ENCODE results near the gene DMAC2. TPM values are rescaled to one million over a fixed set of nuclear protein-coding genes. Genes with fewer than 3 reads are reported as not detected.

The DMAC2 gene
- total RNA-seq, 2 experiments from 2014 or later, result 47.6 to 51.5 TPM

- CTCF ChIA-PET, result no interaction called here
- ATAC-seq, result no peak
- no peak for TF ChIP-seq CTCF (IDR thresholded peaks at IDR 0.05)
These were observed 32.4 kb downstream of the DMAC2 start for GRCh38 chr19:41407271-41407670.

GRCh38 chr19:41405776-41406175 lies 33.9 kb downstream of the DMAC2 start:
- H3K36me3 Mint-ChIP-seq (ENCODE audit: low read depth), result peaks cover 5% of the 10 kb centered on the region
- DNase-seq (no peak), ATAC-seq (no peak)
- no peaks in the 10 kb centered on the region for H3K27me3 Mint-ChIP-seq
- ChIA-PET CTCF (interaction anchor here (0.8 to 0.9 kb wide), 2 partner anchors 23 to 44 kb away, joined by 3 read pairs; no protein-coding TSS in a partner anchor), POLR2A (interaction anchor here (1.0 kb wide), 1 partner anchor 9 kb away, joined by 4 read pairs; no protein-coding TSS in a partner anchor)
- H3K27ac Mint-ChIP-seq, result no peak overlapping the region
- H3K4me1 Mint-ChIP-seq (ENCODE audit: low read depth), result peaks cover 20% of the 10 kb centered on the region
- no peak overlapping the region for H3K4me3 Mint-ChIP-seq
- intact Hi-C loops (cut with micrococcal nuclease), result no loop called here
- no peaks in the 10 kb centered on the region for H3K9me3 Mint-ChIP-seq
- no peak for TF ChIP-seq CTCF (IDR thresholded peaks at IDR 0.05)

More at GRCh38 chr19:41407271-41407670, 32.4 kb downstream of the DMAC2 start:
- Mint-ChIP-seq H3K27ac (no peak overlapping the region), H3K27me3 (no peaks in the 10 kb centered on the region), H3K4me3 (no peak overlapping the region), H3K36me3 (ENCODE audit: low read depth) (peaks cover 2% of the 10 kb centered on the region), H3K4me1 (ENCODE audit: low read depth) (peaks cover 12% of the 10 kb centered on the region), H3K9me3 (no peaks in the 10 kb centered on the region)
- intact Hi-C loops (cut with micrococcal nuclease), result no loop called here
- POLR2A ChIA-PET, result interaction anchor here (1.3 kb wide), 1 partner anchor 12 kb away, joined by 3 read pairs; no protein-coding TSS in a partner anchor
- no peak for DNase-seq

- Mint-ChIP-seq H3K9me3 (no peaks in the 10 kb centered on the region), H3K27ac (no peak overlapping the region), H3K27me3 (no peaks in the 10 kb centered on the region), H3K4me3 (no peak overlapping the region), H3K36me3 (ENCODE audit: low read depth) (peaks cover 5% of the 10 kb centered on the region), H3K4me1 (ENCODE audit: low read depth) (peaks cover 25% of the 10 kb centered on the region)
- TF ChIP-seq CTCF (IDR thresholded peaks at IDR 0.05), result no peak
- DNase-seq (no peak), ATAC-seq (no peak)
- POLR2A ChIA-PET, result interaction anchor here (0.9 to 1.2 kb wide), 4 partner anchors 9 to 711 kb away, joined by 3 to 4 read pairs (median 3); no protein-coding TSS in a partner anchor
- CTCF ChIA-PET, result interaction anchor here (1.1 kb wide), 1 partner anchor 46 kb away, joined by 3 read pairs; no protein-coding TSS in a partner anchor
- intact Hi-C loops (cut with micrococcal nuclease), result no loop called here
These were observed 36.3 kb downstream of the DMAC2 start for GRCh38 chr19:41403181-41403970.

- intact Hi-C loops (cut with micrococcal nuclease), result no loop called here
These were observed 37.7 kb downstream of the DMAC2 start for GRCh38 chr19:41402010-41402409.

More at GRCh38 chr19:41402010-41402409, 37.7 kb downstream of the DMAC2 start:
- Mint-ChIP-seq H3K27ac (no peak overlapping the region), H3K4me1 (ENCODE audit: low read depth) (peaks cover 24% of the 10 kb centered on the region), H3K4me3 (no peak overlapping the region), H3K9me3 (no peaks in the 10 kb centered on the region), H3K27me3 (no peaks in the 10 kb centered on the region), H3K36me3 (ENCODE audit: low read depth) (peaks cover 4% of the 10 kb centered on the region)
- TF ChIP-seq CTCF (IDR thresholded peaks at IDR 0.05), result no peak
- ATAC-seq (no peak), DNase-seq (no peak)
- POLR2A ChIA-PET, result interaction anchor here (0.9 to 1.2 kb wide), 2 partner anchors 466 to 709 kb away, joined by 3 to 4 read pairs; no protein-coding TSS in a partner anchor
- CTCF ChIA-PET, result no interaction called here

Data from activated CD8-positive, alpha-beta T cell treated with anti-CD3 and anti-CD28 coated beads for 36 hours (primary cell).